HepG2 (cell line): ENCODE data around the gene VILL. TPM values are rescaled to one million over a fixed set of nuclear protein-coding genes. Genes with fewer than 3 reads are reported as not detected.

Experiments used
- CBX1 ChIP-seq: IDR thresholded peaks from one replicate; pipeline ENCODE4 v1.6.1; 2016; ENCODE audit warnings: antibody characterized with exemption, low read depth
- CENPX ChIP-seq: sonication (generic); formaldehyde crosslinking; IDR thresholded peaks from 2 replicates; pipeline ENCODE4 v1.9.0; 2021; ENCODE audit warnings: mild to moderate bottlenecking, missing genetic modification reagents, moderate library complexity
- NBN ChIP-seq: fragments of 450-650 bp; conservative IDR thresholded peaks from 2 replicates; pipeline ENCODE4 v1.6.1; 2017
- NCOR1 ChIP-seq: fragments of 200-600 bp; sonication (generic); IDR thresholded peaks from 2 replicates; pipeline ENCODE4 v1.7.0; 2017; ENCODE audit warnings: antibody characterized with exemption, low read length, borderline replicate concordance
- NPAS2 ChIP-seq: sonication (generic); formaldehyde crosslinking; IDR thresholded peaks from 2 replicates; pipeline ENCODE4 v1.8.0; 2022; ENCODE audit warnings: mild to moderate bottlenecking, missing genetic modification reagents, borderline replicate concordance
- NR2F1 ChIP-seq, 2 experiments: fragments of 450-650 bp in 1 of 2; formaldehyde crosslinking in 1 of 2; IDR thresholded peaks; 2 replicates each; pipeline versions ENCODE4 v1.5.0 to v1.6.1; 2016 to 2020; ENCODE audit warnings: mild to moderate bottlenecking in 1 of 2, missing compliant biosample characterization in 1 of 2, missing genetic modification reagents in 1 of 2, moderate library complexity in 1 of 2
- REL ChIP-seq: sonication (generic); formaldehyde crosslinking; conservative IDR thresholded peaks from 2 replicates; pipeline ENCODE4 v1.8.0; 2022; ENCODE audit warnings: mild to moderate bottlenecking, missing genetic modification reagents, moderate library complexity
- RFX3 ChIP-seq: IDR thresholded peaks from 2 replicates; pipeline ENCODE4 v1.6.1; 2016; ENCODE audit warnings: missing biosample characterization, missing genetic modification reagents
- ZNF383 ChIP-seq: sonication (generic); formaldehyde crosslinking; IDR thresholded peaks from 2 replicates; pipeline ENCODE4 v1.4.0; 2020; ENCODE audit warnings: missing genetic modification reagents, mild to moderate bottlenecking, borderline replicate concordance
- ZNF546 ChIP-seq: sonication (generic); formaldehyde crosslinking; conservative IDR thresholded peaks from 2 replicates; pipeline ENCODE4 v1.8.1; 2023; ENCODE audit warnings: mild to moderate bottlenecking, missing genetic modification reagents
- ZNF562 ChIP-seq: sonication (generic); formaldehyde crosslinking; IDR thresholded peaks from 2 replicates; pipeline ENCODE4 v1.8.0; 2022; ENCODE audit warnings: missing genetic modification reagents, borderline replicate concordance
- ZNF619 ChIP-seq: sonication (generic); formaldehyde crosslinking; IDR thresholded peaks from 2 replicates; pipeline ENCODE4 v1.4.0; 2020; ENCODE audit warnings: mild to moderate bottlenecking, missing genetic modification reagents
- polyA plus RNA-seq, 8 experiments: library from polyadenylated mRNA; depleted of rRNA in 3 of 8; stranded (reverse) in 7 of 8; unstranded in 1 of 8; fragments of >200 nt; fragmentation: Illumina TruSeq in 4 of 8; extraction: Trizol in 4 of 8; gene quantifications; 2 replicates each; pipeline versions ENCODE4 v1.2.1 to v1.2.3, GENCODE V29; 2011 to 2016; ENCODE audit warnings: low read depth in 4 of 8, missing spikeins in 1 of 8, mixed read lengths in 1 of 8; ENCODE audit not compliant: insufficient read depth in 1 of 8
- total RNA-seq, 5 experiments: library from RNA; depleted of rRNA; stranded (reverse); fragments of >200 nt; fragmentation: Illumina TruSeq; extraction: Trizol; gene quantifications; 2 replicates each; pipeline ENCODE4 v1.2.3, GENCODE V29; 2016; ENCODE audit warnings: low read depth in 1 of 5
- TF ChIP-seq, protein P1 (sequence below): sonication (generic); formaldehyde crosslinking; IDR thresholded peaks from 2 replicates; pipeline ENCODE4; 2020; ENCODE audit warnings: missing genetic modification reagents, mild to moderate bottlenecking, borderline replicate concordance
- TF ChIP-seq, protein P2 (sequence below): sonication (generic); formaldehyde crosslinking; IDR thresholded peaks from 2 replicates; pipeline ENCODE4 v1.8.0; 2022; ENCODE audit warnings: mild to moderate bottlenecking, missing genetic modification reagents; ENCODE audit not compliant: insufficient replicate concordance
- TF ChIP-seq, protein P3 (sequence below): sonication (generic); formaldehyde crosslinking; IDR thresholded peaks from 2 replicates; pipeline ENCODE4 v1.5.0; 2020; ENCODE audit warnings: missing genetic modification reagents
- TF ChIP-seq, protein P4 (sequence below): sonication (generic); formaldehyde crosslinking; IDR thresholded peaks from 2 replicates; pipeline ENCODE4 v1.5.0; 2020; ENCODE audit warnings: mild to moderate bottlenecking, missing genetic modification reagents
- TF ChIP-seq, protein P5 (sequence below): IDR thresholded peaks from 2 replicates; pipeline ENCODE4 v1.6.1; 2016; ENCODE audit warnings: missing genetic modification reagents, missing compliant biosample characterization
- TF ChIP-seq, protein P6 (sequence below): sonication (generic); formaldehyde crosslinking; IDR thresholded peaks from 2 replicates; pipeline ENCODE4 v1.4.0; 2020; ENCODE audit warnings: missing genetic modification reagents
- TF ChIP-seq, protein P7 (sequence below): fragments of 450-650 bp; IDR thresholded peaks from 2 replicates; pipeline ENCODE4 v1.6.1; 2016

VILL gene
- total and polyA plus RNA-seq, 2 of the 13 experiments (the other 11 are each of a cell fraction or from before 2014, with no cell fraction given): 3.2 to 5.3 TPM

DNA sequence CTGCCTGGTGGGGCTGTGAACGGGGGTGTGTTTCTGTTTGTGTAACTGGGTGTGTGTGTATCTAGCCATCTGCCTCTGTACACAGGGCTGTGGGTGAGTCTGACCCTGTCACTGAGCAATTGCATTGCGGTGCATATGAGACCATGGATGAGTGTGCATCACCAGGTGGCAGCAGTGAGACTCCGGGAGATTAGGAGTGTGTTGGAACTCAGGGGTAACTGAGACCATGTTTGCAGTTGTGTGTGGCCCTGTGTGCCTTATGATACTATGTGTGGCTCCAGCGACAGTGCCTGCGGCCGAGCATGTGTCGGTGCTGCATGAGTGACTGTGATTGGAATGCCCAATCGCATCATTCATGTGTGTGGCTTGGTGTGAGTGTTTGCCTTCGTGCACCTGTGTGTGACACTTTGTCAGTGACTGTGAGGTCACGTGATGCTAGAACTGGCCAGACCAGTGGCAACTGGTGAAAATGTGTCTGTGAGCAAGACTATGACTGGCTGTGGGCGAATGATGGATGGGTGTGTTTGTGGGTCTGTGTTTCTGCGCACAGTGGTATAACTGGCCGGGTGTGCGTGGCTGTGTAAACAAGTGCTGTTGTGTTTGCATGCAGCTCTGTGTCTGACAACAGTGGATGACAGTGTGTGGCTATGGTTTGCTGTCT is 14.0 kb downstream of the VILL start (continued):
- TF ChIP-seq, protein P1, sequence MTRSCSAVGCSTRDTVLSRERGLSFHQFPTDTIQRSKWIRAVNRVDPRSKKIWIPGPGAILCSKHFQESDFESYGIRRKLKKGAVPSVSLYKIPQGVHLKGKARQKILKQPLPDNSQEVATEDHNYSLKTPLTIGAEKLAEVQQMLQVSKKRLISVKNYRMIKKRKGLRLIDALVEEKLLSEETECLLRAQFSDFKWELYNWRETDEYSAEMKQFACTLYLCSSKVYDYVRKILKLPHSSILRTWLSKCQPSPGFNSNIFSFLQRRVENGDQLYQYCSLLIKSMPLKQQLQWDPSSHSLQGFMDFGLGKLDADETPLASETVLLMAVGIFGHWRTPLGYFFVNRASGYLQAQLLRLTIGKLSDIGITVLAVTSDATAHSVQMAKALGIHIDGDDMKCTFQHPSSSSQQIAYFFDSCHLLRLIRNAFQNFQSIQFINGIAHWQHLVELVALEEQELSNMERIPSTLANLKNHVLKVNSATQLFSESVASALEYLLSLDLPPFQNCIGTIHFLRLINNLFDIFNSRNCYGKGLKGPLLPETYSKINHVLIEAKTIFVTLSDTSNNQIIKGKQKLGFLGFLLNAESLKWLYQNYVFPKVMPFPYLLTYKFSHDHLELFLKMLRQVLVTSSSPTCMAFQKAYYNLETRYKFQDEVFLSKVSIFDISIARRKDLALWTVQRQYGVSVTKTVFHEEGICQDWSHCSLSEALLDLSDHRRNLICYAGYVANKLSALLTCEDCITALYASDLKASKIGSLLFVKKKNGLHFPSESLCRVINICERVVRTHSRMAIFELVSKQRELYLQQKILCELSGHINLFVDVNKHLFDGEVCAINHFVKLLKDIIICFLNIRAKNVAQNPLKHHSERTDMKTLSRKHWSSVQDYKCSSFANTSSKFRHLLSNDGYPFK (CRISPR knock-in tag): 0 out of 2 replicates have a peak, but pooled peaks have one; percentile 9
- TF ChIP-seq, protein P2, sequence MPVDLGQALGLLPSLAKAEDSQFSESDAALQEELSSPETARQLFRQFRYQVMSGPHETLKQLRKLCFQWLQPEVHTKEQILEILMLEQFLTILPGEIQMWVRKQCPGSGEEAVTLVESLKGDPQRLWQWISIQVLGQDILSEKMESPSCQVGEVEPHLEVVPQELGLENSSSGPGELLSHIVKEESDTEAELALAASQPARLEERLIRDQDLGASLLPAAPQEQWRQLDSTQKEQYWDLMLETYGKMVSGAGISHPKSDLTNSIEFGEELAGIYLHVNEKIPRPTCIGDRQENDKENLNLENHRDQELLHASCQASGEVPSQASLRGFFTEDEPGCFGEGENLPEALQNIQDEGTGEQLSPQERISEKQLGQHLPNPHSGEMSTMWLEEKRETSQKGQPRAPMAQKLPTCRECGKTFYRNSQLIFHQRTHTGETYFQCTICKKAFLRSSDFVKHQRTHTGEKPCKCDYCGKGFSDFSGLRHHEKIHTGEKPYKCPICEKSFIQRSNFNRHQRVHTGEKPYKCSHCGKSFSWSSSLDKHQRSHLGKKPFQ (CRISPR knock-in tag): no peak
- TF ChIP-seq, protein P3, sequence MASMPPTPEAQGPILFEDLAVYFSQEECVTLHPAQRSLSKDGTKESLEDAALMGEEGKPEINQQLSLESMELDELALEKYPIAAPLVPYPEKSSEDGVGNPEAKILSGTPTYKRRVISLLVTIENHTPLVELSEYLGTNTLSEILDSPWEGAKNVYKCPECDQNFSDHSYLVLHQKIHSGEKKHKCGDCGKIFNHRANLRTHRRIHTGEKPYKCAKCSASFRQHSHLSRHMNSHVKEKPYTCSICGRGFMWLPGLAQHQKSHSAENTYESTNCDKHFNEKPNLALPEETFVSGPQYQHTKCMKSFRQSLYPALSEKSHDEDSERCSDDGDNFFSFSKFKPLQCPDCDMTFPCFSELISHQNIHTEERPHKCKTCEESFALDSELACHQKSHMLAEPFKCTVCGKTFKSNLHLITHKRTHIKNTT (CRISPR knock-in tag): no peak
- TF ChIP-seq NPAS2 (CRISPR knock-in tag): no peak
- no peak for TF ChIP-seq ZNF562 (CRISPR knock-in tag)
- TF ChIP-seq, protein P4, sequence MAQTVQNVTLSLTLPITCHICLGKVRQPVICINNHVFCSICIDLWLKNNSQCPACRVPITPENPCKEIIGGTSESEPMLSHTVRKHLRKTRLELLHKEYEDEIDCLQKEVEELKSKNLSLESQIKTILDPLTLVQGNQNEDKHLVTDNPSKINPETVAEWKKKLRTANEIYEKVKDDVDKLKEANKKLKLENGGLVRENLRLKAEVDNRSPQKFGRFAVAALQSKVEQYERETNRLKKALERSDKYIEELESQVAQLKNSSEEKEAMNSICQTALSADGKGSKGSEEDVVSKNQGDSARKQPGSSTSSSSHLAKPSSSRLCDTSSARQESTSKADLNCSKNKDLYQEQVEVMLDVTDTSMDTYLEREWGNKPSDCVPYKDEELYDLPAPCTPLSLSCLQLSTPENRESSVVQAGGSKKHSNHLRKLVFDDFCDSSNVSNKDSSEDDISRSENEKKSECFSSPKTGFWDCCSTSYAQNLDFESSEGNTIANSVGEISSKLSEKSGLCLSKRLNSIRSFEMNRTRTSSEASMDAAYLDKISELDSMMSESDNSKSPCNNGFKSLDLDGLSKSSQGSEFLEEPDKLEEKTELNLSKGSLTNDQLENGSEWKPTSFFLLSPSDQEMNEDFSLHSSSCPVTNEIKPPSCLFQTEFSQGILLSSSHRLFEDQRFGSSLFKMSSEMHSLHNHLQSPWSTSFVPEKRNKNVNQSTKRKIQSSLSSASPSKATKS (CRISPR knock-in tag): no peak
- no peak for TF ChIP-seq NBN
- peak; percentile 66 for TF ChIP-seq CBX1
- TF ChIP-seq NR2F1 (CRISPR knock-in tag; IDR thresholded peaks at IDR 0.05): no peak
- no peak for TF ChIP-seq RFX3 (CRISPR knock-in tag)
- TF ChIP-seq, protein P5, sequence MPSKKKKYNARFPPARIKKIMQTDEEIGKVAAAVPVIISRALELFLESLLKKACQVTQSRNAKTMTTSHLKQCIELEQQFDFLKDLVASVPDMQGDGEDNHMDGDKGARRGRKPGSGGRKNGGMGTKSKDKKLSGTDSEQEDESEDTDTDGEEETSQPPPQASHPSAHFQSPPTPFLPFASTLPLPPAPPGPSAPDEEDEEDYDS (CRISPR knock-in tag): no peak
- no peak for TF ChIP-seq ZNF383
- 0 out of 2 replicates have a peak, but pooled peaks have one; percentile 23 for TF ChIP-seq NCOR1
- TF ChIP-seq, protein P6, sequence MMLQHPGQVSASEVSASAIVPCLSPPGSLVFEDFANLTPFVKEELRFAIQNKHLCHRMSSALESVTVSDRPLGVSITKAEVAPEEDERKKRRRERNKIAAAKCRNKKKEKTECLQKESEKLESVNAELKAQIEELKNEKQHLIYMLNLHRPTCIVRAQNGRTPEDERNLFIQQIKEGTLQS (CRISPR knock-in tag): peak; percentile 49; the same call in 1 of the 2 replicates
- 0 out of 2 replicates have a peak, but pooled peaks have one; percentile 73 for TF ChIP-seq ZNF619 (CRISPR knock-in tag)
- TF ChIP-seq, protein P7, sequence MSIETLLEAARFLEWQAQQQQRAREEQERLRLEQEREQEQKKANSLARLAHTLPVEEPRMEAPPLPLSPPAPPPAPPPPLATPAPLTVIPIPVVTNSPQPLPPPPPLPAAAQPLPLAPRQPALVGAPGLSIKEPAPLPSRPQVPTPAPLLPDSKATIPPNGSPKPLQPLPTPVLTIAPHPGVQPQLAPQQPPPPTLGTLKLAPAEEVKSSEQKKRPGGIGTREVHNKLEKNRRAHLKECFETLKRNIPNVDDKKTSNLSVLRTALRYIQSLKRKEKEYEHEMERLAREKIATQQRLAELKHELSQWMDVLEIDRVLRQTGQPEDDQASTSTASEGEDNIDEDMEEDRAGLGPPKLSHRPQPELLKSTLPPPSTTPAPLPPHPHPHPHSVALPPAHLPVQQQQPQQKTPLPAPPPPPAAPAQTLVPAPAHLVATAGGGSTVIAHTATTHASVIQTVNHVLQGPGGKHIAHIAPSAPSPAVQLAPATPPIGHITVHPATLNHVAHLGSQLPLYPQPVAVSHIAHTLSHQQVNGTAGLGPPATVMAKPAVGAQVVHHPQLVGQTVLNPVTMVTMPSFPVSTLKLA: peak; percentile 57; the same call in 1 of the 2 replicates
- TF ChIP-seq ZNF546 (CRISPR knock-in tag): no peak
- TF ChIP-seq REL (CRISPR knock-in tag): no peak
- TF ChIP-seq CENPX: no peak
